HG03520 (cell line): Measurements from ENCODE around the gene TREM2.
"Not testable (repeated sequence)": the region's sequence is repeated elsewhere in the genome, so short reads cannot be mapped to it uniquely, and the experiment has no call there.

Experiments used
- ATAC-seq: cut with Tn5 transposase; IDR thresholded peaks from one replicate; pipeline ENCODE4 v1.9.1; 2021; ENCODE audit warnings: mild to moderate bottlenecking, moderate library complexity; ENCODE audit not compliant: unreplicated experiment

TREM2 gene

DNA sequence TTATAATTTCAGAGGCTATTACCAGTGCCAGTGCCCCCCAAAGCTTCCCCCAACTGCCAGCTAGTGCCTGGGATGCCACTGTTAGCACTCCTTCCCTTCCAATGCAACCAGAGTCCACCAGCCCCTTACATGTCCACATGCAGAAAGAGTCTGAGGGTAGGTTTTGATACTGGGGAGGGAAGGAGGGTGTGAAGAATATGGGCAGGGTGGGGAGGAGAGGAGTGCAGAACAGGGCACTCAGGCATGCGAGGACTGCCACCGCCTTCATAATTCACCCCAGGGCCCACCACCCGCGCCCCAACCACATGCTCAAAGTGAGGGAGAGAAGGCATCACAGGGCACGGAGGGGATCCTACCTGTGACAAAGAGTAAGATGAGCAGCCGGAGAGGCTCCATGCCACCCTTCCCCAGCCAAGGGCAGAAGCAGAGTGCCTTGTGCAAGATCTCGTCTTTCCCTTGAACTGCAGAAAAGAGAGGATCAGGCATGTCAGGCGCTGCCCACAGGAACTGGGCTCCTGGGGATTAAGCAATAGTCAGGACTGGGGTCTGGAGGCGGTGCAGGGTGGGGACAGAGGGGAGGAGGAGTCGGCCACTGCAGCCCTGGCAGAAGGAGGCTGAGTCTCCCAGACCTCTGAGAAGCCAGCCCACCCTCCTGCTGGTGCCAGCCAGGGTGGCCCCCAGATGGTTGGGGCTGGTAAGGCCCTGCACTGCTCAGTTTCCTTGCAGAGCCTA is at the start of gene TREM2:
TREM2 (minus strand) TSS at position 430 of the 732 bp plus-strand sequence; CDS start at position 396, 34 bp downstream.
- ATAC-seq, result no peak

DNA sequence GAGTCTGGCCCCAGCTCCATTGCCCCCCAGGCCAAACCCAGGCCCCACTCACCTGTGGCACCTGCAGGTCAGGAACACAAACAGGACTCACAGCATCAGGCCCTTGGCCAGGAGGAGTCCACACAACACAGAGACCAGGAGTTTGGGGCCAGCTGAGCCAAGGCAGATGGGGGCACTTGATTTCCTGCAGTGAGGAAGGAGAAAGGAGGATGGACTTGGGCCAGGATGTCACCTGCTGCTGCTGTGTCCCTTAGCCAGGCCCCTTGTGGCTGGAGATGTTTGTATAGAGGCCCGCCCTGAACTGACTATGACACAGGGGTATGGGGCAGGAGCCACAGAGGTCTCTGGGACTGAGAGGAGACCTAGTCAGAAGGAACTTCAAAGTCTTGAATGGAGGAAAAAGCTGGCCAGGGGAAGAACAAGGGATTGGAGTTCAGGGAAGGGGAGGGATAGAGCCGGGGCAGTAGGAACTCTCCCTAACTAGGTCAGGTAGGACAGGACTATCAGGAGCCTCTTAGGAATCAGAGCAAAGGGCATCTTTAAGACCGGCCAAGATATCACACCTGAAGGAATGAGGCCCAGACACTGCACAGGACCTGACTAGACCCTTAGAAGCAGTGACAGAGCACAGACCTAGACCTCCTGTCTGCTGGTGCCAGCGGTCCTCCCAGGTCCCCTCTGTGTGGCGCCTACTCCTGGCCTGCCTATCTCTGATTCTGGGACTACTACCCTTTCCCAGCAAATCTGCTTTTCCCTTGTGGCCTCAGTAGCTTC is 46.8 kb upstream of the TREM2 start:
- no peak for ATAC-seq

DNA sequence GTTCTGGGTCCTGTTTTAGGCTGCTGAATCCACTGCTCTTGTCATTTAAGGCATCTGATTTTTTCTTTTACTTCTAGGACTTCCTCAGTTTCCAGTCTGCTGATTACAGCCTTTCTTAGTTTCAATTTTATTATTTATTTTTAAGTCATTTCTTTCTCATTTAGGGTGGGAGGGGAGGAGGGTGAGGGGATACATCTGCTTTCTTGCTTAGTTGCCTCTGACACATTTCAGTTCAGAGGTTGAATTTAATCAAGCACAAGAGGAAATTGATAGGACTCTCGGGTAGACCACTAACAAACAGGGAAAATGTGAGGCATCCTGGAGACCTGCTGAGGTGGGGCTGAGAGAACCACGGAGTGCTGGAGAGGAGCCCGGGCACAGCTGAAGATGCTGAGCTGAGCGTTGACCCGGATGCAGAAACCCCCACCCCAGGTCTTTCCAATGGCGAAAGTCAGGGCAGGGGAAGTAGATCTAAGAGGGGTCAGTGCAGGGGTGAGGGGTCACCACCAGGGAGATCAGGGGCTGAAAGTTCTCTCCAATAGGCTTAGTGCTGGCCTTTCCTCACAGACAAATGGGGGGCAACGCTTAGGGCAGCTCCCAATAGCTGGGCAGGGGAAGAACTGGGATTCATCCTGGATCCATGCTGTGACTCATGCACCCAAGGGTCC is 45.7 kb upstream of the TREM2 start:
- ATAC-seq, result no peak

DNA sequence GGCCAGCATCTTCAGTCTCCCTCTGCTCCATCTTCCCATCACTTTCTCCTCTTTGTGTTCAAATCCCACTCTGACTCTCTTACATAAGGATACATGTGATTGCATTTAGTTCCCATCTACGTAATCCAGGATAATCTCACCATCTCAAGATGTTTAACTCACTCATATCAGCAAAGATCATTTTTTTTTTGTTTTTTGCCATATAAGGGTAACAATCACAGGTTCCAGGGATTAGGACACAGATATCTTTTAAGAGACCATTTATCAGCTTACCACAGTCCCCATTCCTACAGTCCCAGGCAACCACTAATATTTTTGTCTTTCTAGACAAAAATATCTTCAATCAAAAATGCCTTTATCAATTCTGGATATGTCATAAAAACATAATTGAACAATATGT is 41.2 kb upstream of the TREM2 start:
- no peak for ATAC-seq

DNA sequence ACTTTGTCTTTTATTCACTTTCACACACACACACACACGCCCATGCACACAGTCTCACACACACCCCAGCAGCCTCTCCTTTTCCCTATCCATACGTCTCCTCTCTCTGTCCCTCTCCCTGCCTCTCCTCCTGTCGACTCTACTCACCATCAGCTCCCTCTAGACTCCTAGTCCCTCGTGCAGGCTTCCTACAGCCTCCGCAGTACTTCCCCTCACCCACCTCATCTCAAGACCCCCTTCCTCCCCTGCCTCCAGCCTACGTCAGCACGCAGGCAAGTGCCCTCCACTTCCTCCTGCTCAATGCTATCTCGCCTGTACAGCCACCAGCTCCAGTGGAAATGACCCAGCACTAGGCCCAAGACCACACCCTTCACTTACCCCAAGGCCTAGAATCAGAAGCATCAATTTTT is 38.9 kb upstream of the TREM2 start:
- no peak for ATAC-seq

DNA sequence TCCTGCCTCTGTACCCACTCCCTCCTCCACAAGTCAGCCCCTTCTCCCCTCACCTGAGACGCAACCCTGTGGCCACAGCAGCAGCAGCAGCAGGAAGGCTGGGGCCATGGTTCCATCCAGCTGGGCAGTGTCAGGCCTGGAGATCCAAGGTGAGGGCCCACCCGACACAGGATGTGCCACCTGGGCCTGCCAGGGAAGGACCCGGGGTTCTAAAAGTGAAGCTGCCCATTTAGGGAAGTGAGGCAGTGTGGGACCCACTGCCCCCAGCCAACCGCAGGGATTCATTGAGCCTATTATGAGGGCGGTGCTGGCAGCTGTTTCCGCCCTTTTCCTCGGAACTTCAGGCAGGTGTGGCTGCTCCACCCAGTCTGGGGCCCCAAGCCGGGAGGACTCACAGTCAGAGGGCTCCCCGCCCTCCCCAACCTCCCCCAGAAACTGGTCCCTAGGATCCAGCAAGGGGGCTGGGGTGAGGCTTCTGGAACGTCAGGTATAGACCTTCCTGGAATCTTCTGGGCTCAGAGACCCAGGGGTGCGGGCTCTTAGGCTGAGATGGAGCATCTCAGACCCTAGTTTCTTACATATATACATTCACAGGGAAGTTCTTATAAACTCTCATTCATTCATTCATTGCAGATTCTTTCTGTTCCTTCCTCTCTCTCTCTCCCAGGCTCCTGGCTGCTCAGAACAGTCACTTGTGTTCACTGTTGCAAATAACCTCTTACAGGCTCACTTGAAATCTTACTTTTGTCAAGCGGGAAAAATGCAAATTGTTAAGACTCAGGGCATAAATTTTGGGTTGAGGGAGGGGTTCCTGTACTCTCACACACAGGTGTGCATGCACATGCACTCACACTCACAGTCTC is 38.2 kb upstream of the TREM2 start, which contains the start of gene TREML2:
TREML2 (minus strand) TSS at position 249 of the 863 bp plus-strand sequence; CDS start at position 108, 141 bp downstream.
- ATAC-seq, result no peak

DNA sequence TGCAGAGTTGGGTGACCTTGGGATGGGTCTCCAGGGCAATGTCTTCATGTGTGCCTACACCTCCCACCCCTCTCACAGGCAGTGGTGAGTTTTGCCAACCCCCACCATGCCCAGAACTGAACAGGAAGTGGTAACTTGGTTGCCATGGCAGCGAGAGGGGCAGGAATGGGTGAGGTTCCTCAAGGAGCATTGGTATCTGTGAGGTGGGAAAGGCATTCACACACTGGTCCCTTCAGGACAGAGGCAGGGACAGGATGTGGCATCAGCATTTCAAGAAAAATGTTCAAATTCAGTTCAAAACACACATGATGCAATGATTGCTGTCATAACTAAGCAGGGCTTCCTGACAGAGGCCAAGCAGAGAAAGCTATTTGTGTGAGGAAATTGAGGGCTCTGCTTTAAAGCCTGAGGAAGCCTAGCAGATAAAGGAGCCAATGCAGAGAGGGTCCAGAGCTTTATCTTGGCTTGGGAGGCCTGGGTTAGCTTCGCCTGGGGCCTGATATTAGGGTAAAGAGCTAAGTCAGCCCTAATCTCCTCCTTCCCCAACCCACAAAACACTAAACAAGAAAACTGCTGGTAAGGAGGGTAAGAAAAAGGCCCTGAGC is 37.5 kb upstream of the TREM2 start:
- ATAC-seq, result no peak

DNA sequence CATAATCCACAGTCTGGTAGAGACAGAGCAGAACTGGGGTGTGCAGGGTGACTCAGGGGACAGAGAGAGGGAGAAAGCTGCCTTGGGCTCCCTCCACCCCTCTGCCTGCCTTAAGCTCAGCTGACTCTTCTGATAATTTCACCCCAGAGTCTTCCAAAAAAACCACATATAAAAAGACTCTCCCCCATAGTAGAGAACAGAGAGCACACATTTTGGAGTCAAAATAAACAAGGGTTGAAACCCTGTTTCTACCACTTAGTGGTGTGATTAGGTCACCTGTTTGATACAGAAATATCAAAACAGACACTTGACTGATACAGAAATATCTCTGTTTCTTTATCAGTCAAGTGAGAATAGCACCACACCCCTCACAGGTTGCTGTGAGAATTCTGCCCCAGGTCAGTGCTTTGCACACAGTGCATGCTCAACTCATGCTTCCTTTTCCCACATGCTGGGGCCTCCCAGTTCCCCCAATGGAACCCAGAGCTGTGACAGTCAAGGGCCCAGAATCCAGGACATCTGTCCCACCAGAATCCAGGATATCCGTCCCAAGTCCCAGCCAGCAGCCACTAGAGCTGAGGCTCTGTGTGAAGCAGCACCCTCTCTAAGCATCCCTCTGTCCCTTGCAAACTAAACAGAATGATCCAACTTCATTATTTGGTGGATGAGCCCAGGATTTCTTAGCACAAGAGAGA is 36.8 kb upstream of the TREM2 start:
- peak; percentile 63 for ATAC-seq

DNA sequence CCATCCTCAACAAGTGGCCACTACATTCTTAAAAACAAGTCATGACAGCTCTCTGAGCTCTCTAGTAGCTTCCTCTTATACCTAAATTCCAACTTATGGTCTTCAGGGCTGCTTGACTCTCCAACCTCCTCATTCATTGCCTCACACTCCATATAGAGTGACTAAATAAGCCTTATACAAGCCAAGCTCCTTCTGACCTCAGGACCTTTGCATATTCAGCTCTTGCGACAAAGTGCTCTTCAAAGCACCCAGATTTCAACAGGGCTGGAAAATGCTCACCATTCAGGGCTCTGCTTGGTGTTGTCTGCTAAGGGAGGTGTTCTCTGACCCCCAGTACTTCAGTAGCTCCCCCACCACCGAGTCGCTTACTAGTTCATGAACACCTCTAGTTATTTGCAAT is 34.3 kb upstream of the TREM2 start:
- ATAC-seq, result no peak

DNA sequence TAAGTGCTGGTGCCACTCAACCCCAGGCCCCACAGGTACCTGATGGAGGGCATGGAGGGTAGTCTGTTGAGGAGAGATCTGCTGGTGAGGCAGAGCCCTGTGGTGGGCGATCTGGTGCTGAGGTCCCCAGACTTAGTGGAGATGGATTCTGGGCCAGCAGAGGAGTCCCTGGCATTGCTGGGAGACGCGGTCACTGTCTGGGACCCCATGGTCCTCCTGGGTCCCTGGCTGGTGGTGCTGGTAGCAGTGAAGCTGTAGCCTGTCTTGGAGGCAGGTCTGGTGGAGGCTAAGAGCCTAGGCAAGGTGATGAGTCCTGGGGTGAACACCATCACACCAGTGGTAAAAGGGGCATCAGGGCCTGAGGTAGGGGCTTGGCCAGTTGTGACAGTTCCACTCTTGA is 31.5 kb upstream of the TREM2 start:
- ATAC-seq, result no peak

DNA sequence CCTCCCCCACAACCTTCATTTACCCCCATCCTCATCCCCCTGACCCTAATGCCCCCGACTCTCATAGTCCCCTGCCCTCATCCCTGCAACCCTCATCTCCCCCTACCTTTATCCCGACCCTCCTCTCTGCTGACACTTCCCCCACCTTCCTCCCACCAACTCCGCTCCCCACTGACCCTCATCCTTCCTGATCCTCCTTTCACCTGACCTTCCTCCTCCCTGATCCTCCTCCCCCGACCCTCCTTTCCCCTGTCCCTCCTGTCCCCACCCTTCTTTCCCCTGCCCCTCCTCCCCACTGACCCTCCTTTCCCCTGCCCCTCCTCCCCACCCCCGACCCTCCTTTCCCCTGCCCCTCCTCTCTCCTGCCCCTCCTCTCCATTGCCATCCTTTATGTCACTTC is 31.0 kb upstream of the TREM2 start:
- ATAC-seq, result no peak

DNA sequence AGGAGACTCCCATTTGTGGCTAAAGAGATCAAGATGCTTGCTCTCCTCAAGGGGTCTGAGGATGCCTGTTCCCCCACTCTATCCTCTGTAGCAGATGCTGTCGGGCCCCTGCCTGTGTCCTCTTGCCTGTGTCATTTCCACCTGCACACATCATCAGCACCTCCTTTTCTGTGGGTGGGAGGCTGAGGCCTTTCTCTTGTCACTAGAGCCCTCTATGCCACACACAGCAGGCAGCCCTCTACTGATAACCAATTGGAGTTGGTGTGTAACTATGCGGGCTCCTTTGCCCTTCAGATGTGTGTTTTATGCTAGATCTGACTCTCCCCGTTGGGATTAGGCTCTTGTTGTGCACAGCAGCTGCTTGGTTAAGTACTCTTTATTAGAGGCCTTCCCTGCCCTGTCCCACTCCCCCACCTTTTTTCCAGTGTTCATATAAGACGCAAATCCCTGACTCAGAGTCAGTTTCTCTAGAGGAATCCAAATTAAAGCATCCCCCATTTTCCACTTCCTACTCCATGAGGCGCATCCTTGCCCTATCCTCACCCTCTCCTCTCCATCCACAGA is 30.3 kb upstream of the TREM2 start:
- no peak for ATAC-seq

DNA sequence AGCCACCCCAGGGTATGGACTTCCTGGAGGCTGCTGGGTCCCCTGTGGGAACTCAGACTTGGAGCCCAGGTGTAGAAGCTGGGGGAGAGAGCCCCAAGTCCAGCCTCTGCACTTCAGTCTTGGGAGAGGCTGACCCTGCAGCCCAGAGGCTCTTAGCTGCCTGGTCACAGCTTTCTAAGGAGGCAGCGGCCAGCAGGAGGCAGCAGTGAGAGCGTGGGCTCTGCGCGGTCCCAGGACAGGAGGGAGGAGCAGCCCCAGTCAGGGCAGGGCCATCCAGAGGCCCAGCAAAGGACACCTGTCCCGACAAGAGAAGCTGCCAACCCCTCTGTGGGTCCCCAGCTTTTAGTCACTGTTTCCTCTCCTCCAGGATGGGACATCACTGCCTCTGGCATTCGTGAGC is 28.7 kb upstream of the TREM2 start:
- ATAC-seq, result no peak

DNA sequence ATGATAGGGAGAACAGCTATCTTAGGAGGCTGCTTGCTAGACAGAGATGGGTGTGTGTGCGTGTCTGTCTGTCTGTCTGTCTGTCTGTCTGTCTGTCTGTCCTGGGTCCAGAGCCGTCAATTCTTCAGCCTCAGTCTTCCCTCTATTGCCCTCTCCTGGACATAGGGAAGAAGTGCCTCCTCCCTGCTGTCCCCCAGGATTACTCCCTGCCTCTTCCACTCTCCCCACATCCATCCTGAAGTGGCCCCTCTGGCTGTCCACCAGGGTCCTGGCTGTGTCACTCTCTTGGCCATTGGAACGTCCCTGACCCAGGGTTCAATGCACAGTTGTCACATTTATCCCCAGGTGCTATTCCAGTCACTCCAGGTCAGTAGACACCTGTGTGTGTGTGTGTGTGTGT is 27.9 kb upstream of the TREM2 start:
- no peak for ATAC-seq

DNA sequence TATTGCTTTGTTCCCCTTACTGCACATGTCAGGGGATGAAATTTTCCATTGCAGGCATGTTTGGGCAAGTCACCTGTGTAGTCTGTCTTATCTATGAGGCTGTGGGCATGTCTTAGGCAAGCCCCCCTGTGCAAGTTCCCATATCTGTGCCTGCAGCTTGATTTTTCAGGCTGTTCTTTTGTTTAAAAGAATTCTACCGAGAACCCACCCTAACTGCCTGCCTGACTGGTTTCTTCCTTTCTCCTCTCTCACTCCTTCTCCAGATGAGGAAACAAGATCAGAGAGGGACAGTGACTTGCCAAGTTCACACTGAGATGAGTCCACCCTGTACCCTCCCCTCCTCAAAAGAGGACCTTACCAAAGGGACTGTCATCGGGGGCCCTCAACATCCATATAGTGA is 27.1 kb upstream of the TREM2 start:
- ATAC-seq, result no peak

DNA sequence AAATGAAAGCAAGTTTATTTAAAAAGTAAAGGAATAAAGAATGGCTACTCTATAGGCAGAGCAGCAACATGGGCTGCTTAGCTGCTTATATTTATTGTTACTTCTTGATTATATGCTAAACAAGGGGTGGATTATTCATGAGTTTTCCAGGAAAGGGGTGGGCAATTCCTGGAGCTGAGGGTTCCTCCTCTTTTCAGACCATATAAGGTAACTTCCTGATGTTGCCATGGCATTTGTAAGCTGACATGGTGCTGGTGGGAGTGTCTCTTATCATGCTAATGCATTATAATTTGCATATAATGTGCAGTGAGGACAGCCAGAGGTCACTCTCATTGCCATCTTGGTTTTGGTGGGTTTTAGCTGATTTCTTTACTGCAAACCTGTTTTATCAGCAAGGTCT is 26.1 kb upstream of the TREM2 start:
- not testable (repeated sequence) for ATAC-seq

DNA sequence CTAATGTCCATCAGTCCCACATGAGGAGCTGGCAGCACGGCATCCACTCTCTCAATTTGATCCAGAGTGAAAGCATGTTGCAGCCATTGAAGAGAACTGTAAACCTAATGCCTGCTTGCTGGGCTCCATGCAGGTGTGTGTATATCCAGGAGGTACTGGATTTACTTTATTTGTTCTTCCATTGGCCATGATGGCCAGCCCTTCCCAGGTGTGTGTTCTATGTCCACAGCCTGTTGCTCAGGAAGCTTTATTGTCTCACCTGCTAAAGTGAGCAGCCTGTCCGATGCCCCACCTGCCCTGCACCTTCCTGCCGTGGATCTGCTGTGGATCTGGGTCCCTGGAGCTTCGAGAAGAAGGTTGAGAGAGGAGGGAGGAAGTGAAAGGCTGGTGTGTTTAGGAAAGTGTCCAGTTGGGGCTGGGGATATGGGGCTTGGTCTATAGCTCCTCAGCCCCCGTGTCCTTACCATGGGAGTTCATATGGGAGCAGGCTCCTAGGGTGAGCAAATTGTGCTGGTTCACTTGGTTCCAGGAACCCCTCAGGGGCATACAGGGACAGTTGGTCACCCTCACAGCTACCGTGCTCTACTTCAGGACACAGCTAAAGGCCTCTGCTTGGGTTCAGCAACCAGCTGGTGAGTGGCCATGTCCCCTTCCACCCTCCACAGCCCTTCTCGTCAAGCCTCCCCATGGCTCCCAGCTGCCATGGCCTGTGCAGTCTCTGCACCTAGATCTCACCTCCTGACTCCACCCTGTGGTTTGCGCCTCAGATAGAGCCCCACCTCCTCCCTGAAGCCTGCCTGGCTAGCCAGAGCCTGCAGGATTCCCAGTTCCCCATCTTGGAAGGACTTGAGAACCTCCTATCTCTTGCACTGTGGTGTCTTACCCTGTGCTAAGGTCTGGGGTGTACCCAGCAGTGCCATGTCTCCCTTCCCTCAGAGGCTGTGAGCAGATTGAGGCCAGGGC is 25.3 kb upstream of the TREM2 start:
- no peak for ATAC-seq

DNA sequence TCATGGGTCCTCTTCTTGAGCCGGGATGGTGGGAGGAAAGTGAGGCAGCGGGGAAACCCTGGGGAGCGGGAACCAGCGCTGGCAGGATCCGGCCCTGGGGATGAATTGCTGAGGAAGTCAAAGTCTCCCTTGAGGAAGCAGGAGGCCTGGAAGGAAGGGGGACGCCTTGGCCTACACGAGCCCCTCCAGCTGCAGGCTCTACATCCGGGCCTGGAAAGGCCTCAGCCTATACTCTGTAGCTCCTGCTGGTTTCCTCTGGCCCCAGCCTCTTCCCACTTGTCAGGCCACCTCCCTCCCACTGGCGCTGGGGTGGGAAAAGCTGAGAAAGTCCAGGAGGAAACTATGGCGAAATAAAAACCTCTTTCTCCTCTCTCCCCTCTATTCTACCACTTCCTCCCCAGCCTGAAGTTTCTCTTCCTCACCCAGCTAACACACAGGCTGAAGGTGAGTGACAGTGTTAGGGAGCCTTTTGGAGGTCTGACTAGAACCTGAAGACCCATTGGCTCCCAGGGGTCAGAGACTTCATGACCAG is 23.2 kb upstream of the TREM2 start:
- no peak for ATAC-seq
